GM19239 (cell line): ENCODE results near the gene NFIA.
"Not testable (repeated sequence)": the region's sequence is repeated elsewhere in the genome, so short reads cannot be mapped to it uniquely, and the experiment has no call there.

ENCODE experiments used
- DNase-seq: peaks from one replicate; pipeline ENCODE4 v3.0.0; 2011; ENCODE audit warnings: low spot score; ENCODE audit not compliant: insufficient read length
- FAIRE-seq: peaks from 2 replicates; lab custom pipeline; 2011; peaks lifted over from hg19 to GRCh38; lab: Jason Lieb, UNC

NFIA gene

DNA sequence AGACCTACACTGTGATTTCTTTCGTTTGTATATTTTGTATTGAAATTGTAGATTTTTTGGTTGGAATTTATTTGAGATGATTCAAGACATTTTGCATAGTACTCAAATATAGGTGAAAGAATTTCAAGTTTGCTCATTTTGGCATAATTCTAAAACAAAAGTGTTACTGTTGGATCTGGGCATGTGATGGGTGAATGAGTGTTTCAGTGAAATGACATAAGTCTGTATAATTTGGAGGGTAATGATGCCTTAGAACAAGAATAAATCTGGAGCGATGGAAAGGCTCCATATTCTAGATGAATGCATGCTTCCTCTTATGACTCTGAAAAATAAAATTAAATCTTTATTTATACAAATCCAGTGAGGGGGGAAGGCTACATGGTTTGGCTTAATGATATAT is 41.0 kb downstream of the NFIA start:
- DNase-seq (no peak), FAIRE-seq (no peak)

- DNase-seq (no peak), FAIRE-seq (no peak)
These were observed 41.7 kb downstream of the NFIA start for GRCh38 chr1:61124078-61124477.

GRCh38 chr1:61124696-61125095 is 42.3 kb downstream of the NFIA start:
- DNase-seq: no peak
- FAIRE-seq: no peak

DNA sequence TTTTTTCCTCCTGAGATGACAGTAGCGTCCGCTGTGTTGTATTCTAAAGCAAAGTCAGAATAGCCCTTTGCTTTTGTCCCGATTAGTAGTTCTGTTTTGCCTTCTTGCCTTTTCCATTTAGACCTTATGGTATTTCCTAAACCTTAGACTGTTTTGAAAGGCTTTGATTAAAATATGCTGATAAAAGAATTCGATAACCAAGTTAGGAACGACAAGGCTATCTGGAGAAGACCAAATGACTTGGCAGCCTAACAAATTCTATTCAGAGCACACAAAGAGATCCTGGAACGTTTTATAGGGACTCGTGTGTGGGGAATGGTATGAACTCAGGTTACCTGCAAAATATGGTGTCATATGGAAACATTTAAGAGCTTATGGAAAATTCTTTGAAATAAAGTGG is 42.9 kb downstream of the NFIA start:
- FAIRE-seq (no peak), DNase-seq (no peak)

DNA sequence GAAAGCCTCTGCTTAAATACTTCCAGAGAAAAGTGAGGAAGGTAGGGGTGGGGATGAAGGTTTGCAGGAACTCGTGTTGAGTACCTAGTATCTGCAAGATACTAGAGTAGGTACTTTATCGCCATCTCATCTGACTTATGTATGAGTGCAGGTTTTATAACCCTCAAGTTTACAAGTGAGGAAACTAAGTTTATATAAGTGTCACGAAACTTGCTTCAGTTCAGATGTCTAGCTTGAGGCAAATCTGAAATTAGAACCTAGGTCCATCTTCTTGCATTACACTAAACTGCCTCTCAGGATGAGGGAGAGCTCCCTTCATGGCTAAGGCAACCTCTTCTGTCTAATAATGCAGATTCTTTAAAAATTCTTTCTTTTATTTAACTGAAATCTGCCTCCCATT is 43.5 kb downstream of the NFIA start:
- FAIRE-seq (no peak), DNase-seq (no peak)

DNA sequence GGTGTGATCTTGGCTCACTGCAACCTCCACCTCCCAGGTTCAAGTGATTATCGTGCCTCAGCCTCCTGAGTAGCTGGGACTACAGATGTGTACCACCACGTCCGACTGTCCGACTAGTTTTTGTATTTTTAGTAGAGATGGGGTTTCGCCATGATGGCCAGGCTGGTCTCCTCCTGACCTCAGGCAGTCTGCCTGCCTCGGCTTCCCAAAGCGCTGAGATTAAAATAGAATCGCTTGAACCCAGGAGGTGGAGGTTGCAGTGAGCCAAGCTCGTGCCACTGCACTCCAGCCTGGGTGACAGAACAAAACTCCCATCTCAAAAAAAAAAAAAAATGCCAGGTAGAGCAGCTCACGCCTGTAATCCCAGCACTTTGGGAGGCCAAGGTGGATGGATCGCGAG is 44.5 kb downstream of the NFIA start:
- DNase-seq, FAIRE-seq: not testable (repeated sequence)

DNA sequence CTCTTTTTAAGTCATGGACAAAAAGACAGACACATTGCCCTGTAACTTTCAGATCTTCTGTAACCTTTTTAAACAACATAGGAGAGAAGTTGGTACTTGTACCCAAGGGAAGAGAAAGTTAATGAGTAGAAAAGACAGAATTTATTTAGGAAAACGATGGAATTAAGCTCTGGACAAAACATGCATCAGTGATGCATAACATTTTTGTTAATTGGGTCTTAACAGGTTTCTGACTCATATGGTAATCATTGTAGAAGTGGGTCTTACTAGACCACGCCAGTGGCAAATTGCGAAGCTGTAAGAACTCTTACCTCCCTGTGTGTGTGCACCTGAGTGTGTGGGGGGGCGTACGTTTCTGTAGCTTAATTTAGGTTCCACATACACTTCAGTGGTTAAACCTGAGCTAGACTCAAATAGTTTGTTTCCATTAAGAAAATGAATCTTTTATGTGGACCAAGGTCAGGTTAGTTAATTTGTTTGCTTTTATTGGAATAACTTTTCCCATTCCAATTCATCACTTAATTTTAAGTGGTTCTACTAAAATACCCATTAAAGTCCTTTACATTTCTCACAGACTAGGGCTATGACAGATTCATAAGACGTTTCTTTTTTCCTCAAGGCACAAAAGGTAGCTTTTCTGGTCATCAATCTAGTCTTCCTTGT is 48.1 kb downstream of the NFIA start:
- no peak for FAIRE-seq
- DNase-seq: no peak

DNA sequence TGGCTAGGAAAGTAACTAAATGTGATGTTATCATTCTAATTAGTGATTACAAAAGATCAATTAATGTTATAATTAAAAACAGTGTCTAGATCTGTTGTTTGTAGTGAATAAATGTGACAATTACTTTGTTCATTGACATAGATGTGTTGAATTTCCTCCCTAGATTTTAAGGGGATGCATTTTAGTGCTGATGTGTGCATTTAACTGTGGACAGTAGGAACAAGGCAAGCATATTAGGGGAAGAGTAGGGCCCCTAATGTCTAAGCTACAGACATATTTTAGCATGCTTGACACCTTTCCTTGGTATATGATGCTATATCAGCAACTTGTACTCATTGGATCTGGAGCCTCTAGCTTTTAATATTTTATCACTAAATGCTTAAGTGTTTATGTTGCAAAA is 48.9 kb downstream of the NFIA start:
- DNase-seq (no peak), FAIRE-seq (no peak)

DNA sequence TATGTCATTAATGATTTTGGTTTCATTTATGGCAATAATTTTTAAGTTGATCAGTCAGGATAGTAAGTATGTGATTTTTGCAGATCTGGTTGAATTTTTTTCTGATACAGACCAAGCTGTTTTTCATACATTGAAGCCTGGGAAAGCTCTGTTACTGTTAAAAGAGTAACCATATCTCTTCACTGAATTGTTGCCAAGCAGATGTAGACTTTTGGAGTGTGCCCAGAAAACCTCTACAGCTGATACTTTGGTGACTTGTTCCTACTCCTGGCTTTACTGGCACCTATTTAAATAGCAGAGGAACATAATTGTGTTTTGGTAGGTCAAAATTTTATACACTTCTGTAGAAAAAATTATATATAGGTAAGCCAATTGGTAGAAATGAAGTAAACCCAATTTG is 49.4 kb downstream of the NFIA start:
- DNase-seq (no peak), FAIRE-seq (no peak)

DNA sequence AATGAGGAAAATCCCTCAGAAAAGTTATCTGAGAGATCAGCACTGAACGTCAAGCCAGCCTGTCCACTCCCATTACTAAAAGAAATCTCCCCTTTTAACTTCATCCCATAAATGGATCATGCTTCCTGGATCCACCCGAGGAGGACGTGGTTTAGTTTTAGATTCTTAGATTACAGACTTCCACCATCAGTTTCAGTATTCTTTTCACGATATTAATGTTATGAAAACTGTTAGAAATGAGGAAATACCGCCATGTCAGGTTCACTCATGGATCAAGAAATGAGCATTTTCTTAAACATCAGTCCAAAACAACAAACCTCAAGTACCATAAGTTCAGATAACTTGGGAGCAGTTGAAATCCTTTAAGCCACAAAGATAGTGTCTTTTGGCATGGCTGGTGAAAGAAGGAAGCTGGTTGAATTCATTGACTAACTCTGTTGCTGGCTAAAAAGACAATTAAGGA is 49.8 kb downstream of the NFIA start:
- DNase-seq: no peak
- no peak for FAIRE-seq

GRCh38 chr1:61132645-61133334 is 50.4 kb downstream of the NFIA start:
- DNase-seq (no peak), FAIRE-seq (no peak)

- FAIRE-seq (no peak), DNase-seq (no peak)
These were observed 51.1 kb downstream of the NFIA start for GRCh38 chr1:61133335-61134019.

DNA sequence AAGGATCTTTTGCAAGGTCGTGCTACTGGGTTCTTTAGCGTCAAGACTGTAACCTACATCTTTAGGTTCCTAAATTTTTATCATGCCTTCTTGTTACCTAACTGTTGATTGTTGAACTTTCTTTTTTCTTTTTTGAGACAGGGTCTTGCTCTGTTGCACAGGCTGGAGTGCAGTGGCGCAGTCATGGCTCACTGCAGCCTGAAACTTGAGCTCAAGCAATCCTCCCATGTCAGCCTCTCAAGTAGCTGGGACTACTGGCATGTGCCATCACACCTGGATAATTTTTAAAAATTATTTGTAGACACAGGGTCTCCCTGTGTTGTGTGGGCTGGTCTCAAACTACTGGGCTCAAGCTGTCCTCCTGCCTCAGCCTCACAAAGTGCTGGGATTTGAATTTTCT is 52.9 kb downstream of the NFIA start:
- DNase-seq: no peak
- FAIRE-seq: no peak

- no peak for DNase-seq
- no peak for FAIRE-seq
These were observed 55.9 kb downstream of the NFIA start for GRCh38 chr1:61138305-61138704.

DNA sequence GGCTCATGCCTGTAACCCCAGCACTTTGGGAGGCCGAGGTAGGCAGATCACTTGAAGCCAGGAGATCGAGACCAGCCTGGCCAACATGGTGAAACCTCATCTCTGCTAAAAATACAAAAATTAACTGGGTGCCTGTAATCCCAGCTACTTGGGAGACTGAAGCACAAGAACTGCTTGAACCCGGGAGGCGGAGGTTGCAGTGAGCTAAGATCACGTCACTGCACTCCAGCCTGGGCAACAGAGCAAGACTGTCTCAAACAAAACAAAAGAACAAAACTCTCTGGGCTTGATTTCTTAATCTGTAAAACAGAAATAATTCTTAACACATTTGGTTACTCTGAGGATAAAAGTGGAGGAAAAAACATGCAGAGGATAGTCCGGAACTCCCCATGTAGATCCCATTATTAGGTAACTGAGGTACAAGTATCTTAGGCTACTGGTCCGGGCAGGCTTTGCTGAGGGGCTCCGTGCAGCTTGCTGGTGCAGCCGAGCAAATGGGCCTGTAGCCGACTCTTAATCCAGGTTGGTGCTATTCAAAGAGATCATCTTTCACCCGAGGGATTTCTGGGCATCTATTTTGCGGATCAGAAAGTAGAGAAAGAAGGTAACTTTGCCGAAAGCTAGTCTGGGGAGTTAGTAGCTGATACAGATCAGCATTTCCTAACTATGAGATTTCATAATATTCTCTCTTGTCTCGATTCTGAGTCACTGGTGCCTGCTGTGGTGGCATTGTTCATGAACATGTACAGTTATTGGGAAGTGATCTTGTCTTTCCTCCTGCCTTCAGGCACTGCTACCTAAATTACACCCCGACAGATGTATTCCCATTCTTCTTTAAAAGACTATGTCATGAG is 56.8 kb downstream of the NFIA start:
- no peak for DNase-seq
- no peak for FAIRE-seq

- DNase-seq: no peak
- no peak for FAIRE-seq
These were observed 57.6 kb downstream of the NFIA start for GRCh38 chr1:61139775-61140549.

DNA sequence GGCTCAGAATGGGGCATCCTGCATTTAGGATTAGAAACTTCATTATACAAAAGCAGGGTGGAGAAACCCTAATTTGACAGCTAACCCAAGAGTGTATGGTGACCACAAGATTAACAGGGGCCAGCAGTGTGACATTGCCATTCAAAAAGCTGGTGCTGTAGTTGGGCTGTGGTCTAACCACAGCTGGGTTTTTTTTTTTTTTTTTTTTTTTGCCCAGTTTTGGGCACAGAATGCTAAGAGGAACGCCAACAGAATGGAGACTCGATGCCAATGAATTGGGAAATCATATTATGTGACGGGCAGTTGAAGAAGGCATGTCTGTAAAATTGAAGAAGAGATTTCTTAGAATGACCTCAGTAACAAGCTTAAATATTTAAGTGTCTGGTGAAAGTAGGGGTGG is 58.4 kb downstream of the NFIA start:
- FAIRE-seq (no peak), DNase-seq (no peak)

GRCh38 chr1:61141288-61142042 is 59.1 kb downstream of the NFIA start:
- no peak for FAIRE-seq
- DNase-seq: no peak

DNA sequence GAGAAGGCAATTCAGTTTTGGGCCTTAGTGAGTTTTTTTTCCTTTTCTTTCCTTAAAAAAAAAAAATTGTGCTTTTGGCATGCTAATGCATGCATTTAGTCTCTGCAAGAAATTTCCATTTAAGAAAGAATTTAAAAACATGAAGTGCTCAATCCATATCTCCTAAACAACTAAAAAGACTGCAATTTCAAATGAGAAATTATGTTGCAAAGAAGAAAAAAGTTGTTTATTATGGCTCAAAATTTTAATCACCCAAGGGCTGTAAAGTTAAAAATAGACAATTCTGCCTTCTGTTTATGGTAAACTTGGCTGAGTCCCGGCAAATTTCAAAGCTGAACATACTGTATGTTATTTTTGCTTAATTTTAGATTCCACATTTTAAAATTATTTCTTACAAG is 59.7 kb downstream of the NFIA start:
- no peak for DNase-seq
- no peak for FAIRE-seq
